LNCAP (cell line): ENCODE data around the gene EEFSEC.

Experiments
- CTCF ChIP-seq: fragments of 450-650 bp; IDR thresholded peaks from 2 replicates; pipeline ENCODE4 v1.5.1; 2017; ENCODE audit warnings: mild to moderate bottlenecking

The EEFSEC gene

DNA sequence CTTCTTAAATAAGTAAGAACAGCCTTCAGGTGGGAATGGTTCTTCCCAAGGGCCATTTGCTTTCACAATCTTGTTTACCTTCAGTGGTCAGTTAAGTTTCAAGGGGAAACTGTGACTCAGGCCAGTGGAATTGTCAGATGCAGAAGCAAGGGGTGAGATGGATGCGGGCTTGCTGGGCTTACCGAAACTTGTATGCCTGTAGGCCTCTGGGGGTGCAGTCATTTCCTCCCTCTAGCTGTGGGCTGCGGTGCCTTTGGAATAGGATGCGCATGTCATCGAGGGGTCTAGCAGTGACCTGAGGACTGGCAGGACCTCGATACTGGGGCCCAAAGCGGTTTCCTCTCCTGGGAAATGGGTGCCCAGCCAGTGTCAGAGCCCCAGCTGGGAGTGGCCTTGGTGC is 121.6 kb downstream of the EEFSEC start:
- no peak for TF ChIP-seq CTCF

DNA sequence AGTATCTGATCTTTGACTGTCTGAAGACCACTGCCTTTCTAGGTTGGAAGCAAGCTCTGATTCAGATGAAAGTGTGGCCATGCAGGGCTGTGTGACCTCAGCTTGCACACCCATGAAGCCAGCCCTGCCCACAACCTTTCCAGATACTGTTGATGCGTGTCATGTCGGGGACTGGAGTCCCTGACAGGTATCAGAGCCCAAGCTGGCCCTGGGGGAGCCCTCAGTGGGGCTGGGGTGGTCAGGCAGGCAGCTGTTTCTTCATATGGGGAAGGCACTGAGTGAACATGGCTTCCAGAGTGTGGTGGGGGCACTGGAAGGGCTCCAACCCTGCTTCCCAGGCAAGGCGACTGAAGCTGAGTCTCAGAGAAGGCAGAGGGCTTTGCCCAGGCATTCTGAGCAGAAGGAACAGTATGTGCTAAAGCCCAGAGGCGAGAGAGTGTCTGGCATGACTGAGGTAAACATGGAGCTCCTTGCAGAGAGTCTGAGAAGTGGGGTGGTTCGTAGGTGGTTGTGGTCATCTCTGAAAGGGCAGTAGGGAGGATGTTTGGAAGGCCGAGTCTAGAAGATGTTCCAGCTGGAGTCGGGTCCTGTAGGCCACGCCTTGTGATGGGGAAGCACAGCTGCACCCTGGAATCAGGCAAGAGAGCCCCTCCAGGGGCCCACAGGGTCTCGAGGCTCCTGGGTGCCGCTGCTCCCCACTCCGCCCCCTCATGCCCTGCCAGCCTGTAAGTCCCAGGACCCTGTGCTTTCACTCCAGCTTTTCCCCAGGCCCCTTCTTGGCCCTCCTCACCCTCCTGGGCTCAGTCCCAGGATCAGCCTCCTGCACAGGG is 122.2 kb downstream of the EEFSEC start:
- TF ChIP-seq CTCF: no peak

DNA sequence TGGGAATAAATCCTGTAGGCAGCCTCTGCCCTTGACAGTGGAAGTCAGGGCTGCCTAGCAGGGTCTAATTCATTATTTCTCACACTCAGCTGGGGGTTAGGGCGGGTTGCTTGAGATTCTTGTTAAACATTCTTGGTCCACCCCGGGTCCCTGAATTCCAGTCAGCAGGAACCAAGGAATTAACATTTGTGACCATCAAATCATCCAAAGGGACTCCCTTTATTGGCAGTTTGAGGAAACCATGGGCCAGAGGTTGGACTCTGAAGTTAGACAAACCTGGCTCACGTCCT is 122.8 kb downstream of the EEFSEC start:
- TF ChIP-seq CTCF: no peak

DNA sequence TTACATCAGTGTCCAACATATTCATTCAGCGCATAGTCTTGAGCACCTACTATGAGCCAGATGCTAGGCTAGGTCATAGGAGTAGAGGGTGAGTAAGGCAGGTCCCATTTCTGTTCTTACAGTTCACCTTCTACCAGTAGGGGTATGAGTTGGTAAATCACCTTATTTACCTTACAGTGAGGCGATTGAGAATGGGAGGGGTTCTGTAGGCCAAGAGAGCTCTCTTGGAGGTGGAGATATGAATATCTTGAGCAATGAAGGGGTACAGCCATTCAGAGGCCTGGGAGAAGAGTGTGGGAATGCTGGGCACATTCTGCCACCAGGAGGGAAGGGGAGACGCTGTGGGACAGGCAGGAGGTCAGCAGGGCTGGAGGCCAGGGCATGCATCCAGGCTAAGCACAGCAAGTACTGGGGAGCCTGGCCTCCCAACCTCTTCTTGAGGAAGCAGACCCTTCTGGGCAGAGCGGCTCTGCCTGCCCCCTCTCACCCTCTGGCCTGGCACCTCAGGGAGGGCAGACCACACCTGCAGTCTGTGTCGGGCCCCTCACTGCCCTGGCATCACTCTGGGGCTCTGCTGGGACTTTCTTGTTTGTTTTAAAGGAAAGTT is 123.4 kb downstream of the EEFSEC start:
- no peak for TF ChIP-seq CTCF

- TF ChIP-seq CTCF: no peak
Observed at GRCh38 chr3:128277378-128278069, 124.2 kb downstream of the EEFSEC start.

GRCh38 chr3:128278130-128278529 is 124.8 kb downstream of the EEFSEC start:
- no peak for TF ChIP-seq CTCF

DNA sequence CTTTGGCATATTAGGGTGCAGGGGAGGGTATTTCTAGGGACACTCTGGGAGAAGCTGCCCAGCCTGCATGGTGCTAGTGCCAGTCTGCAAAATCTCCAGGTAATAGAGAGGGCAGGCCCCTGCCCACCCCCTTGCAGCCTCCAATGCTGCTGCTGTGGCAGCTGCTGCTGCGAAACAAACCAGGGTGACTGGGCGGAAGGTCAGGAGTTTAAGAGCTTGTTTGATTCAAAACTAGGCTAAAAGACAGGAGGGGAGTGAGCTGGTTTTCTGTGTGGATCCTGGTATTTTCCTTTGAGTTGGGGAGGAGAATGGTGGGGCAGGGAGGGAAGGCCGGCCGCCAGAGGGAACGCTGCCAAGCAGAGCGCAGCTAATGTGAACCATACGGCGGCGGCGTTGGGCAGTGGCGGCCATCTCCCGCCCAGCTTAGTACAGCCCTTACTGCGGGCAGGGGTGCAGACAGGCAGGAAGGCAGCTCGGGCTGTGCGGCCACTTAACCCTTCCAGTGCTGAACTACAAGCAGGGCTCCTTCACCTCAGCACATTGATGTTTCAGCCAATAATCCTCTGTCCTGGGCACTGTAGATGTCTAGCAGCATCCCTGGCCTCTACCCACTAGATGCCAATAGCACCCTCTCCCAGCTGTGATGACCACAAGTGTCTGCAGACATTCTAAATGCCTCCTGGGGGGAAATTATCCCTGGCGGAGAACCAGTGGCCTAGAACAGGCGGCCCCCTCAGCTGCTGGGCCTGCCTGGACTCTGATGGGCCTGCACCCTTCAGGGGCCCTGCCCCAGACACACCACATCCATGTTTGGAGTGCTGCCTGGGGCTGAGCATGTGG is 125.7 kb downstream of the EEFSEC start:
- no peak for TF ChIP-seq CTCF
